Measurements from ENCODE around the gene PLEKHA8.

The PLEKHA8 gene

DNA sequence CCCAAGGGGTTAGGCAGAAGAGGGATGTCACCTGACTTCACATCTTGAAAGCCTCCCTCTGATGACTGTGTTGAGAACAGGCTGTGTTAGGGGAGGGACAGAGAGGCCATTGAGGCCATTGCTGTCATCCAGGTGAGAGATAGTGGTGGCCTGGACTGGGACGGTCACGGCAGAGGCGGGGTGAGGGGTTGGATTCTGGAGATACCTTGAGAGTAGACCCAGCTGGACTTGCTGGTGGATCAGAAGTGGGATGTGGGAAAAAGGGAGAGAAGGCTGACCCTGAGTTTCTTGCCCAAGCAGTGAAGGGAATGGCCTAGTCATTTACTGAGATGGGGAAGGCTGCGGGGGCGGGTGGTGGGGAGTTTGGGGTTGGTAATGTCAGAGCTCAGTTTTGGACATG is 120.2 kb downstream of the PLEKHA8 start:
- no peak for DNase-seq

DNA sequence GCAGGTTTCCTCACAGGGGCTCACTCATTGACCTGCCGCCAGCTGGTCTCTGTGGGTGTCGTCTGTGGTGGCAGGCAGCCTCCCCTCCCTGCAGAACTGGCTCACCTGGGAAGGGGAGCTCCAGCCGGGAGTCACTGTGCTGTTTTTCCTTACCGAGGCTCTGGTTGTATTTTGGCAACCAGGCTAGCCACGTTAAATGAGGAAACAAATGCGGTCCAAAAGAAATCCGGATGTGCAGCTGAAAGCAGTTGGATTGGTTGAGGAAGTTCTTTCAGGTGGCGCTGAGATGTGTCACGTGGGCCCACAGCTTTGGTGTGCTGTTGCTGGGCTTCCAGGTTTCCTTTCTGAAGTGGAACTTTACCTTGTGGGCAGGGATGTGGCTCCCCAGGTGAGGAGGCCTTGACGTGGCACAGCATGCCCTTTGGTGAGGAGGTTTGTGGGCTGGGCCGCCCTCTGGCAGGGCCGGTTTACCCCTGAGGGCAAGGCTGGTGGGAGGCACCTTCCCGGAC is 120.8 kb downstream of the PLEKHA8 start:
- DNase-seq, result peak; percentile 89

DNA sequence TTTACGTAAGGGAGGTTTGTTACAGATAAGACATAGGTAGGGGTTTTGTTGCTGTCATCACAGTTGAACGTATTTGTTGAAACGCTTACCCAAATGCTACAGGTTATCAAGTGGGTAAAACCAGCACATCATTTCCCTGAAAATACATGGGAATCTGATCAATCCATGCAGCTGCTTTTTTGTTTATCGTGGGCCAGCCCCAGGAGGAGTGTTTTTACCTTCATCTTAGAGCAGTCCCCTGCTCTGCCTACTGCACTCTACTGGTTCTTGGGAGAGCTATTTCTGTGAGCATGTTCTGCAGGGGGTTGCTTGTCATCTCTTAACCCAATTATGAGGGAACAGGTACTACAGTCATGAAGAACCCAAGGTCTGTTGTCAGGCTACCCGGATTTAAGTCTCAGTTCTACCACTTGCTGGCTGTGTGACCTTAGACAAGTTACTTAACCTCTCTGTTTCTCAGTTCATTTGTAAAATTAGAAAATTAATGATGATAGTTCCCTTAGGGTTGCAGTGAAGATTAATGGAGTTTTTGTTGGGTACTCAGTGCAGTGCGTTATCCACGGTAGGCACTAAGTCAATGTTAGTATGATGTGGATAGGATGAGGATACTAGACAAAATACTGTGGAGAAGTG is 121.5 kb downstream of the PLEKHA8 start:
- no peak for DNase-seq

DNA sequence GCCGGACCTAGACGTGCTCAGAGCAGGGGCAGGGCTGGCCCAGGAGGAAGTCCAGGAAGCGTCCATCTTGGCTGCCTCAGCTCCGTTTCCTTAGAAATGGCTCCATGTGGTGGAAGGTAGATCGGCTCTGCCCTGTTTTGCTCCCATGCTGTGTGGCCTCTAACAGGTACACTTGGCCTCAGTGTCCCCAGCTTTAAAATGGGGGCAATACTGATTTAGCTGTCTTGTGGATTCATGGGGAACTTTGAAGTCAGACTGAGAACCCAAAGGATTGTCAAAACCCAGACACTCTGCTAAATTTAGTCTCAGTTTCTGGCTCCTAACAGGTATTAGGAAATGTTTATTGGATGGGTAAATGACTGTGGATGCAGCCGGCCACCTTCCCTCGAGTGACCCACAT is 122.5 kb downstream of the PLEKHA8 start:
- no peak for DNase-seq

DNA sequence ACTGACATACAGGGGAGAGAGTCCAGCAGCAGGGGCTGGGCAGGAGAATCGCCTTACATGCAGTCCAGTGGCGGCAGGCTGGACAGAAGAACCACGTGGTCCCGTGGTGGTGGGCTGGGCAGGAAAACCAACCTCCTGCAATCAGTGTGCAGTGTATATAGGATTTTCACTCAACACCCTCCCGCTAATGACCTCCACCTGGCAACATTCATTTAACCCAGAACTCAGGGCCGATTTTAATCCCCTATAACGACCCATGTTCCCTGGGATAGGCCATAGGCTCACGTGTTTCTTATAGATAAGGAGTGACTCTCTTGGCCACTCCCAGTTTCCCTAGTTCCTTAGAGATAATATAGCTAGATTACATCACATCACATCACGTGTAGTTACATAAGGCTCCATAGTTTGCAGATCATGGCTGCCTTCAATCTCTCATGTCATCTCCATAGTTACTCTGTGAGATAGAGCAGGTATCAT is 125.9 kb downstream of the PLEKHA8 start:
- no peak for DNase-seq

DNA sequence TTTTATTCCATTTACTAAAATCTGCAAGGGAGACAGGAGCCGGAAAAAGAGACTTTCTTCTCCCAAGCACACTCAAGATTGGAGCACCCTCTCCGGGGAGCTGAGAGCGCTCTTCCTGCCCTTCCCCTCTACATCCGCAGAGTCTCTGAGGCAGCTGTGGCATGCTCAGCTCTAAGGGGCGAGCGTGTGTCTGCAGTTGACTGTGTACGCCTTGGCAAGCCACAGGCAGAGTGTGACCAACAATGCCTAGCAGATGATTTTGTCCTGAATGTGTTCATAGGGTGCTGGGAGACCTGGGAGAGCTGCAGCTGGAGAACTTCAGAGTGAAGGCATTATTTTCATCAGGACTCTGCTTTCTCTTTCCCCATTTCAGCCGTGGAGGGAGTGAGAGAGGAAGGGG is 127.3 kb downstream of the PLEKHA8 start:
- peak; percentile 49 for DNase-seq

DNA sequence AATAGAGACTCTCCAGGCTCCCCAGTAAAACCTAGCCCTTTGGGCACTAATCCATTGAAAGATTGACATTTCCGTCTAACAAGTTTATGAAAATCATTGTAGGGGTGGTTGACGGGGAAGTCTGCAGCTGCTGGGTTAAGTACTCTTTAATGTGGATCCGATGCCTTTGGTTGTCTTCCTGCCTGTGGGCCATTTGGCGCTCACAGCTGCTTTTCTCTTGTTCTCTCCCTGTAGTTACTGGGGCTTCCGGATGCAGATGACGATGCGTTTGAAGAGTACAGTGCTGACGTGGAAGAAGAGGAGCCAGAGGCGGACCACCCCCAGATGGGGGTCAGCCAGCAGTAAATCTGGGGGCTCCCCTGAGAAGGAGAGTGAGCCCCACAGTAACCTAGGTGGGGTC is 129.0 kb downstream of the PLEKHA8 start:
- no peak for DNase-seq

DNA sequence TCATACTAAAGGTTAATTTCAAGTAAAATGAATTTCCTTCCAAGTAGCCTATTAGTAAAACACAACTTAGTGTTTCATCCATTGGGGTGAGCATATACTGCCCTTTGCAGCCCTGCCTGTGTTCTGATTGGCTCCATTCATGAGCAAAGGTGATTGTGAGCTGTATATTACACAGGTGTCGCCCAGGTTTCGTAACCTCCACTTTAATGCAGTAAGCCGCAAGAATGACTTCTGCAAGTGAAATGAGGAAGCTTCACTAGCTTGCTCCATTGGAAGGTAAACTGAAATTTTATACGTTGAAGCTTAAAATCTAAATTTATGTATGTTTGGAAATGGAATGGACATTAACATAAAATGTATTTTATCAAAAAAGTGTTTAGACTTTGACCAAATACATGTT is 131.0 kb downstream of the PLEKHA8 start:
- DNase-seq, result no peak

DNA sequence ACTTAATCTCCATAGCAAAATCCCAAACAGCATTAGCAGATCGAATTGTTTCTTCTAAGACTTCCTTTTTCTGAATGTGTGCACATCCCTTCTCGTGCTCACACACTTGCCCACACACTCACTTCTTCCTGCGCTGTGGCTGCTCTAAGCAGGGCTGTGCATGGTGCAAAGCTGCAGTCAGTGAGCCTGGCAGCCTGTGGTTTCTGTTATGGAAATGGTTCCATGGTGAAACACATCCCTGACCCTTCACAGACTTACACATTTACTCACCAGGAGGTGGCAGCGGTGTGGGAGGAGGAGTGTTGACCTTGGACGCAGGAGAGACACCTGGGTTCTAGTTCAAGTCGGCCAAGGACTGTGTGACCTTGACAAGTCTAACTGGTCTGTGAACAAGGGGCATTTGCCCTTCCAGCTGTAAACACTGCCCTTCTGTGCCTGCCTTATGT is 131.5 kb downstream of the PLEKHA8 start:
- DNase-seq, result no peak

DNA sequence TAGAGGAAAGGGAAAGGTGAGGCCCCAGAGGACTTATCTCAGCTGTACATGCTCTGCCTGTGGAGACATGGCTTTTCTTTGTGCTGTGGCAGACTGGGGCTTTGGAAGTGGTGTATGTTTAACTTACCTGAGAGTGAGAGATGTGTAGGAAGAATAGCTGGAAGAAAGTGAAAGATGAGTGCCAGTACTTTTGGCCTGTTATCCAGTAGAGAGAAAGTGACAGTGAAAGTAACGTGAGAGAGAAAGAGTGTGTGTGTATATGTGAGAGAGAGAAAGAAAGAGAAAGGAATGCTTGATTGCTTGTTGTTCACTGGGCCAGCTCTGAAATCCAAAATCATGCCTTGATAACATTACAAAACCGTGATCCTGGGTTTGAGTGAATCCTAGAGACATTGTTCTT is 132.1 kb downstream of the PLEKHA8 start:
- no peak for DNase-seq

DNA sequence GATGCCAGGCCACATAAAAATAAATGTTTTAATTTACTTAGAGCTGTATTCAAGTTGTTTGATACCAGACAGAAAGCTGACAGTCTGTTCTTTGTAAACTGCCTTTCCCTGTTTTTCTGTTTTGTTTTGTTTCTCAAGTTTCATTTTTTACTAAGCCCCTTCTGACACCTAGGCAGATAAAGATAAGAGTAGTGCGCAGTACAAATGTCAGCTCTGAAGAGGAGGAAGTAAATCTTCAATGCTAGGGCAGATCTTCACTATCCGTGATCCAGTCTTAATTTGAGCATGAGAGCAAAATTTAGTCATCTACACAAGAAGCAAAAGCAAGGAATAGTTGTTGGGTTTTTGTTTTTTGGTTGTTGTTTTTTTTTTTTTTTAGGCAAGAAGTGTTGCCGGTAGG is 133.9 kb downstream of the PLEKHA8 start:
- no peak for DNase-seq

DNA sequence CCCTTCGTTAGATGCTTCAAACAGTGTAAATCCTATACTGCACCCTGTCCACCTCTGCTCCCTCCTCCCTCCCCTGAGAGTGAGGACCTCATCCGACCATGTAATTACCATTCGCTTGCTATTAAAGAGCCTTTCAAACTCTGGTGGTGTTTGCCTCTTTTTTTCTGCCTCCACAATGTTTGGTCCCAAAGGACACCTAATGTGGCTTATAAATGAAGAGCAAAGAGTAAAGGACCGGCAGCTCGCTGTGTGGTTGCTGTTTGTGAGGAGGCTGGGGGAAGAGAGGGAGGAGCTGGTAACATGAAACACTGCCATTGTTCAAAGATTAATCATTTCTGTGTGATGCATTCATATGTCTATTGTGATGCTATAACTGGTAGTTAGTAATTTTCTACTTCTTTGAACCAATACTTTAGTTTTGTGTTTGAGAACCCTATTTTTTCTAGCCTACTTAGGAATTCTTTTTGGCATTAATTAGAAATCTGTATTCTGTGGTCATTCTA is 134.5 kb downstream of the PLEKHA8 start:
- DNase-seq, result peak; percentile 92

DNA sequence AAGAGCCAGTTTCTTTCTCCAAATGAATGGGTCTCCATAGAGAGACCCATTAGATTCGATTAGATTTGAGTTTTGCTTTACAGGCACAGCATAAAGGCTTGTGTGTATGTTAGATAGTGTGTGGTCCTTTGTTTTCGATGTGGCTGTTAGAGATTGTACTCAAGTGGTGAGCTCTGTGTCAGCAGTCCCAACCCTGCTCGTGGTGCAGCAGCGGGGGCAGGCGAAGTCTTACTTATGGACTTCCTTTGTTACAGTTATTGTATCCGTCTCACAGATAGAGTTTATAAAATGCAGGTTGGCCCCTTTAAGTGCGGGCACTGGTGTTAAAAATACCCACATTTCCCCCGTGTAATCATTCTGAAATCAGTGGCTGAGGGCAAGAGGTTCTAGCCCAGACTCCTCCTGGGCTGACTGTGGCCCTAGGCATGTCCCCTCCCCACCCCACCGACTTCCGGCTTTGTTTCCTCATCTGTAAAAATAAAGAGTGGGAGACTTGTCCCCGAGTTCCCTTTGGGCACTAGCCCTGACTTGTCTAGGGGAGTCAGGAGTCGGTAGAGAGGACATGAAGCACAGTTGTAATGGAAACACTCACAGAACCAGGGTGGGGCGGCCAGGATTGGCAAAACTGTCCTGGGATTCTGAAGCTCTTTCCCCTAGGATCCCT is 135.2 kb downstream of the PLEKHA8 start:
- no peak for DNase-seq

DNA sequence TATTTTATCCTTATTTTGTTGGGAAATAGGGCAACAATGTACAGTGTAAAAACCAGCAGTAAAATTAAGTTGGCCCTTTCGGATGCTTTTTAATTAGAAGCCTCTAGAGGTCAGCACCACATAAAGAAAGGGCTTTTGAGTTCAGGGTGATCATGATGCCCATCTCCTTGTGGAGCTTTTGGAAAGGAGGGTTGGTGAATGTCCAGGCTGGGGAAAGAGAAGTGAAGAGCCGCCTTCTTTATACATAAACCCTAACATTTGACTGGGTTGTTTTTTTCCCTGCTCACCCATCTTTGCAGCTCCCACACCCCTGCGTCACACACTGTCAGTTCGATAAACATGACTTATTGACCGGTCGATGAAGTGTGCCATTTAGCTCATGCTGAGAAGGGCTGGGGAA is 136.4 kb downstream of the PLEKHA8 start:
- no peak for DNase-seq

DNA sequence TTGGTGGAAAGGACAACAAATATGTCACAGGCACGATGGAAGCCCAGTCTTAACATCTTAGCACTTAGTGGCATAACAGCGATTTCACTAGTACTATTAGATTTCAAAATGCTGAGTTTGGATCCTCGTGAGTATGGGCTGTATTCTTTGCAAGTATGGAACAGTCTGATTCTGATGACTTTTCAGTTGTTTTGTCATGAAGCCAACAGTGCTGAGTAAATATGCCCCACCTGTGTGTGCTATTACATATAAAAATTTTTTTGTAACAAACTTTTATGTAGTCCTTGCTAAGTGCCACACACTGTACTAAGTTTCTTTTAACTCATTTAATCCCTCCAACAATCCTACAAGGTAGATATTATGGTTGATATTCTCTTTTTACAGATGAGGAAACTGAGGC is 137.4 kb downstream of the PLEKHA8 start:
- no peak for DNase-seq

DNA sequence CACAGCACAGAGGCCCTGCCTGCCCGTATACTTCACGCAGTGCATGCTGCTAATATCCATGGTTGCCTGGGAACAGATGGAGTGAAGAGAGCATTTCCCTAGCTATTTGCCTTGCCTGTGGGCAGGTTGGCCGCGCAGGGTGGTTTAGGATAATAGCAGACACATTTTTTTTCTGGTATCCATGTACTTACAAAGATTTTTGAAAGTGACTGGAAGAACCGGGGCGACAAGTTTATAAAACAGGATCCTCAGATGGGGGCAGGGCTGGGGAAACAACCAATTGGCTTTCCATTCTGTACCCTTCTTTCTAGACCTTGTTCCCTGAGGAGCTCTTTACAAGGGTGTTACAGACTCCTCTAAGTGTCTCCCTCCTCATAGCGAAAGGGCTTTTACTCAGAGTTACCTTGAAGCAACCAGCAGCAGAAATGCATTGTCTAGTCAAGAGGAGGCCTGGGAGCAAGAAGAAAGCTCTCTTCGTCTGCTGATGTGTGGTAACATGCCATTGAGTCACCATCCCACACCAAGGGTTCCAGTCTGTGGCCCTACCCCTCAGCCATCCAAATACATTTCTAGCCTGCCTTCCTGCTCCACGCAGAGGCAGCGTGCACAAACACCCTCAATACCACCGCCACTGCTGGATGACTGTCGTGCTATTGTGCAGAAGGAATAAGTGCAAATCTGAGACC is 138.1 kb downstream of the PLEKHA8 start:
- peak; percentile 51 for DNase-seq

DNA sequence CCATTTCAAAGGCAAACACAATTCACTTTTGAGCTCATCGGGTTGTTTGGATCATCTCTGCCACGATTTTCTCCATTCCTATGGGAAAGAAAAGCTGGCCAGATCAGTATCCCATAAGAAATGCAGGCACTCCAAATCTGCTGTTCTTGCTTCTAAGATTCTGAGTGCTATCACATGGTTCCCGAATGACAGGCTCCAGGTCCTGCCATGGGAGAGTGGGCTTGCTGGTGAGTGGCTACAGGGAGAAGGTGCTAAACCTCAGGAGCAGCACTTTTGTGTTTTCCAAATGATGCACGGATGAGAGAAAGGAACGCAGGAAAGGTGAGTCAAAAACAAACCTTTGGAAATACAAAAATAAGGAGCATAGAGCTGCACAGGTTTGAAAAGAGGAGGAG is 138.6 kb downstream of the PLEKHA8 start:
- no peak for DNase-seq

DNA sequence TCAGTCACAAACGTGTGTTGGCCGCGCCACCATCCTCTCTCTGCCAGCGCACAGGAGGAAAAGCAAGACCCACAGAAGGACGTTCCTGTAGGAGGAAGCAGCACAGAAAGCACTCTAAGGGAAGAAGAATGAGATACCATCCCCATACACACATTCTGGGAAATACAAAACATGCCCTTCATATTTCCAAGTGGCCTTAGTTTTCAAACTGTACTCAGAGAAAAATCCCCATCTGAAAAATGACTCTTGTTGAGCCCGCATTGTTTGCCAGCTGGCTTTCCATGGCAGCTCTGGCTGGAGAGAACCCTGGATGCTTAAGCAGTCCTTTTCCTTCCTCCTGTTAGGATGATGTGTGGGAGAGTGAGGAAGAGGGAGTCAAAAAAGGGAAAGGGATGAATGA is 139.7 kb downstream of the PLEKHA8 start:
- DNase-seq, result no peak

DNA sequence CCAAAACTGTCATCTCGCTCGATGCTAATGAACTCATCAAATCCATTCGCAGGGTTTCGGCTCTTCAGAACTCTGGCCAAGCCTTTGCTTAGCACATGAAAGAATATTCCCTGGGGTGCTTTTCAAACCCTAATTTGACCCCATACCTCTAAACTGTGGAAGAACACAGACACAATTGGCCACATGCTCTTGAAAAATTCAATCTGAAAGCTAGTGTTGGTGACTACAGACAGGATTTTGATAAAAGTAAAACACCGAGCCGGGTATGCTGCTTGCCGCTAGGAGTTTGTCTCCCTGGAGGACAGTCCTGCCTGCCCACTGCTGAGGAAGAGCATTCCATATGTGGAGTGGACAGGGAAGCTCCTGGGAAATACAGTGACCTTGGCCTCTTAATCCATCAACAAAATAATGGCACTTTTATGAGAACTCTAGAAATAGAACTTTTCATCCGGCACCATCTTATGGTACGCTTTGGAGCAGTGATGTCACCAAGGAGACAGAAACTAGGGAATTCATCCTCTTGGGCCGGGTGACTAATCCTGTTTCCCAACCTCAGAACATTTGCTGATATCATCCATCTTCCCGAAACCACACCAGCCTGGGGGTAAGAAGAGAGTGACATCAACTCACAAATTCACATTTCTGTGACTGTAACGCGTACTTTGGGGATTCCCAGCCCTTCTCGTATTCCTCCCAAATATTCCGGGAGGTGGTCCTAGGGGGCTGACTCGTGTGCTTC is 140.8 kb downstream of the PLEKHA8 start:
- DNase-seq, result no peak

DNA sequence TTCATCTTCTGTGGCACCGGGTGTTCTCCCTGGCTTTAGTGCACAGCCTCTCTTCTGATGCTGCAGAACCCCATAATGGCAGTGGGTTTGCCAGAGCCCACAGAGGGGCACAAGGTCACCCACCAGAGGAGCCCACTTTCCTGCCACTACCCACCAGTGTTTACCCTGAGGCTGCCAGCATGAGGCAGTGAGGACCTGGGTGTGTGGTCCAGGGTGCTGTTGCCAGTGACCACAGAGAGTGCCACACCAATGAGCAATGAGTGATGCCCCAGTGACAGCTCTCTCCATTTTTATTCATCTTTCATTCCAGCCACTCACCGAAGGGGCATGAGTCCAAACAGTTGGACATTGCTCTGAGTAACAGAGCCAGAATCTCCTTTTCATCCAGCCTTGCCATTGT is 141.4 kb downstream of the PLEKHA8 start:
- no peak for DNase-seq

DNA sequence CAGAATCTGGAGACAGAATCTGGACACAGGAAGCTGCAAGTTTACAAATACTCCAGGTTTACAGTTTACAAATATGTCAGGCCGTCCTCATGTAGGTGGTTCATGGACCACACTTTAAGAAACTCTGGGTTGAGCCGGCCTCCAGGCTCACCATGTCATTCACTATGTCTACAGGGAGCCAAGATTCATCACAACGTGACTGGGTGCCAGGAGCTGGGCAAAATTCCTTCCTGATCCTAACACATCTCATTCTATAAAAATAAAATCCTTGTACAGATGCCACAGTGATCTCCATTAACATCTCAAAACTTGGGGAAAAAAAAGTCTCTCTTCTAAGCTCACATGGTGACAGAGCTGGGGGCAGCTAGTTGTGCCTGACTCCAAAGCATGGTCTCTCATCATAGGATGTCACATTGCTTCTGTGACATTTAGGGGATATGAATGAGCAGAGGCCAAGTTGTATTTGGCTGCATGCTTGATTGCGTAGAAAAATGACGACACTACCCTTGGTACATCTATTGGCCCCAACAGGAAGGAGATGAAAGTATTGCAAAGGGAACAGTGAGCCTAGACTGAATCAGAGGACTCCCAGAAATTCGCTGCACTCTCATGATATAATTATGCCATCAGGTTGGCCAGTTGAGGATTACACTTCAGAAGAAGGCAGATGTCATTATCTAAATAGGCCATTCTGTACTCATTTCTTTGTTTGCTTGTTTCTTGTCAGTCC is 142.4 kb downstream of the PLEKHA8 start:
- DNase-seq, result no peak

DNA sequence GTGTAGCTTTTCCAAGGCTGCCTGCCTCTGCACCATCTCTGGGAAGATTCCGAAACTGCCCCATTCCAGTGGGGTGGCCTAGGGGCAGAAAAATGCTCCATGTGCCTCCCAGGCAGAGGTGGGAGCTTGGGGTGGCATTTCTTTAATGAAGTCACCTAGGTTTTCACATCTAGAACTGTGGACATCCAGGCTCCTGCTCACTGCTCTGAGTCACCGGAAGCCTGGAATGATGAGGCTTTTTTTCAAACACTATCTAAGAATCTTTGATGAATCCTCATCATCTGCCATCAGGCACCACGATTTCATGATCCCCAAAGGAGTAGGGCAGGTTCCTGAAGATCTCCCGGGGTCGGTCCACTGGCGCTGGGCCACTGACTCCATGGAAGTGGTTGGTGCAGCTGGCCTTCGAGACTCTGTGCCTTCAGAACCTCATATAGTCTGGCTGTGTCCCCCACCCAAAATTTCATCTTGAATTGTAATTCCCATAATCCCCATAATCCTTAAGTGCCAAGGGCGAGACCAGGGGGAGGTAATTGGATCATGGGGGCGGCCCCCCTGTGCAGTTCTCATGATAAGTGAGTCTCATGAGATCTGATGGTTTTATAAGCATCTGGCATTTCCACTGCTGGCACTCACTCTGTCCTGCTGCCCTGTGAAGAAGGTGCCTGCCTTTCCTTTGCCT is 143.7 kb downstream of the PLEKHA8 start:
- DNase-seq, result no peak
